CD4-positive, alpha-beta T cell (primary cell): ENCODE measurements around the gene FERD3L. TPM values are rescaled to one million over a fixed set of nuclear protein-coding genes. Genes with fewer than 3 reads are reported as not detected.
"Not testable (repeated sequence)": the region's sequence is repeated elsewhere in the genome, so short reads cannot be mapped to it uniquely, and the experiment has no call there.

Source experiments
- ATAC-seq: fragments of 200-7000 bp; cut with Tn5 transposase; one replicate; pipeline ENCODE4 v1.10.0; 2022; ENCODE audit warnings: mild to moderate bottlenecking; ENCODE audit not compliant: poor library complexity
- CTCF ChIA-PET: fragments of 350-600 bp; sonication (Branson Sonifier 250); formaldehyde crosslinking; loops from one replicate; lab custom pipeline; 2021; ENCODE audit warnings: antibody characterized with exemption, inconsistent platforms; lab: Charles Lee
- POLR2A ChIA-PET: fragments of 350-600 bp; sonication (Branson Sonifier 250); formaldehyde crosslinking; loops from one replicate; lab custom pipeline; 2021; ENCODE audit warnings: antibody characterized with exemption, inconsistent platforms; lab: Charles Lee
- DNase-seq, 14 experiments: peaks; one replicate each; pipeline ENCODE4 v3.0.0-alpha.2; 2013 to 2020; ENCODE audit warnings: mixed read lengths in 2 of 14
- H3K27ac ChIP-seq, 2 donors: one replicate each; pipeline versions ENCODE4 v1.5.1 to v1.7.0; 2013; ENCODE audit warnings: low read length in 2 of 2, low read depth in 1 of 2, mild to moderate bottlenecking in 1 of 2
- H3K27me3 ChIP-seq, 2 experiments: 1 replicate in 1 of 2; 2 replicates in 1 of 2; pipeline versions ENCODE4 v1.6.1 to v1.7.0; 2013; ENCODE audit warnings: low read length in 2 of 2, control low read depth in 1 of 2, mild to moderate bottlenecking in 1 of 2, moderate library complexity in 1 of 2; ENCODE audit not compliant: insufficient read depth in 2 of 2, control insufficient read depth in 1 of 2
- H3K36me3 ChIP-seq: one replicate; pipeline ENCODE4 v1.6.1; 2013; ENCODE audit warnings: low read length, control low read depth; ENCODE audit not compliant: insufficient read depth
- H3K4me1 ChIP-seq: one replicate; pipeline ENCODE4 v1.6.1; 2013; ENCODE audit warnings: low read length, control low read depth; ENCODE audit not compliant: insufficient read depth
- H3K4me3 ChIP-seq: one replicate; pipeline ENCODE4 v1.5.1; 2013; ENCODE audit warnings: mild to moderate bottlenecking, low read length, moderate library complexity
- H3K9me3 ChIP-seq, 2 experiments: 1 replicate in 1 of 2; 2 replicates in 1 of 2; pipeline versions ENCODE4 v1.6.1 to v1.7.0; 2013; ENCODE audit warnings: low read length in 2 of 2, mild to moderate bottlenecking in 2 of 2, control low read depth in 1 of 2, moderate library complexity in 1 of 2; ENCODE audit not compliant: control insufficient read depth in 1 of 2, insufficient read depth in 1 of 2
- H3K27ac Mint-ChIP-seq: one replicate; pipeline ENCODE4 v1.8.0; 2020; ENCODE audit warnings: mixed read lengths
- H3K27me3 Mint-ChIP-seq: one replicate; pipeline ENCODE4 v1.8.0; 2021; ENCODE audit warnings: mixed read lengths
- H3K36me3 Mint-ChIP-seq: one replicate; pipeline ENCODE4 v1.8.0; 2021; ENCODE audit warnings: low read depth, mixed read lengths
- H3K4me1 Mint-ChIP-seq: one replicate; pipeline ENCODE4 v1.8.0; 2021; ENCODE audit warnings: low read depth, mixed read lengths
- H3K4me3 Mint-ChIP-seq: one replicate; pipeline ENCODE4 v1.8.0; 2020; ENCODE audit warnings: mild to moderate bottlenecking, mixed read lengths
- H3K9me3 Mint-ChIP-seq: one replicate; pipeline ENCODE4 v1.8.0; 2020; ENCODE audit warnings: mixed read lengths
- CTCF ChIP-seq: fragments of 200-600 bp; IDR thresholded peaks from one replicate; pipeline ENCODE4 v1.8.0; 2022; ENCODE audit warnings: antibody characterized with exemption, mild to moderate bottlenecking
- intact Hi-C, 2 experiments: fragments of 100-400 bp; cut with DNase I in 1 of 2; cut with micrococcal nuclease in 1 of 2; formaldehyde crosslinking; loops; one replicate each; pipeline versions ENCODE4 v1.15.1 to v1.9.0; 2023 to 2025; cut with DNase I, micrococcal nuclease
- polyA plus RNA-seq, 2 donors: library from polyadenylated mRNA; unstranded; fragments of 120-200 nt; gene quantifications; one replicate each; pipeline ENCODE4 v1.2.1, GENCODE V29; 2013
- total RNA-seq, 174 experiments: library from RNA in 2 of 174; stranded (reverse) in 2 of 174; gene quantifications; one replicate each; pipeline ENCODE4 v1.2.3 and lab custom pipeline; 2021 to 2026

FERD3L gene
- total RNA-seq = not detected
- not detected for polyA plus RNA-seq (2013, experiment 1 of 2)
- not detected for polyA plus RNA-seq (2013, experiment 2 of 2)
- total RNA-seq (lab: John Stamatoyannopoulos, UW) = 0 reads per million in 172 experiments

- Mint-ChIP-seq H3K36me3 (no peaks in the 10 kb centered on the region), H3K27ac (no peak within 1 kb of the TSS), H3K4me3 (no peak within 1 kb of the TSS), H3K4me1 (no peaks in the 10 kb centered on the region), H3K27me3 (peaks cover 48% of the 10 kb centered on the region), H3K9me3 (no peaks in the 10 kb centered on the region)
- H3K27me3 ChIP-seq = peaks cover 27 to 39% of the 10 kb centered on the region in 2 experiments
- peak in 1 of 14 experiments; percentile 3 for DNase-seq
- ChIA-PET CTCF (no interaction called here), POLR2A (no interaction called here)
- H3K36me3 ChIP-seq = no peaks in the 10 kb centered on the region
- ATAC-seq = no peak
- intact Hi-C loops = no loop called here
- peaks cover 0 to 25% of the 10 kb centered on the region in 2 experiments for H3K9me3 ChIP-seq
- no peak within 1 kb of the TSS for H3K4me3 ChIP-seq
- H3K4me1 ChIP-seq = no peaks in the 10 kb centered on the region
- no peak for TF ChIP-seq CTCF
- H3K27ac ChIP-seq = no peak within 1 kb of the TSS
Measured at GRCh38 chr7:19144661-19145433, at the start of gene FERD3L. Gene FERD3L, minus strand, starts transcription at chr7:19145421. Its CDS starts 59 bp downstream, at chr7:19145362.

GRCh38 chr7:19194417-19194816 lies 49.2 kb upstream of the FERD3L start:
- DNase-seq, POLR2A ChIA-PET, H3K4me1 Mint-ChIP-seq, H3K9me3 ChIP-seq, CTCF ChIA-PET, intact Hi-C loops, H3K4me3 ChIP-seq, H3K9me3 Mint-ChIP-seq, H3K36me3 ChIP-seq, H3K27me3 Mint-ChIP-seq, H3K4me3 Mint-ChIP-seq, H3K36me3 Mint-ChIP-seq, ATAC-seq, H3K27ac ChIP-seq, H3K27ac Mint-ChIP-seq, H3K27me3 ChIP-seq, H3K4me1 ChIP-seq: not testable (repeated sequence)

DNA sequence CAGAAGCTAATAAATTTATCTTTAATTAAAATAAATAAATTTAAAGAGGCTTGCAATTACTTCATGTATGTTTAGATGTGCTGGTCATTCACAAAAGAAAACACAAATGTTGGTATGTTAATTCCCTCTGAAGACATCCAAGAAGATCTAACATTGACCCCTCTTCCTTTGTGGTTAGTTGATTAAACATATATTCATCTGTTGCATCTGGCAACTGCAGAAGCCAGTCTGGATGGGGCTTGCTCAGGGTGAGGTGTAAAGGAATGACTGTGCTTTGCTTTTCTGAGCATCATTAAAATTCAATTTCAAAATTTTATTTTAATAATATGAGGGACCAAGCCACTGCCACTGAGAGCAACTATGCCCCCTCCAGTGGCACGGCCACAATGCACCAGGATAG lies 36.4 kb upstream of the FERD3L start:
- no peaks in the 10 kb centered on the region for H3K27me3 Mint-ChIP-seq
- ChIA-PET POLR2A (no interaction called here), CTCF (no interaction called here)
- no peaks in the 10 kb centered on the region for H3K4me1 ChIP-seq
- H3K4me3 ChIP-seq = no peak overlapping the region
- ATAC-seq (no peak), DNase-seq (no peak)
- no peaks in the 10 kb centered on the region for H3K36me3 Mint-ChIP-seq
- no peaks in the 10 kb centered on the region for H3K36me3 ChIP-seq
- H3K27me3 ChIP-seq = no peaks in the 10 kb centered on the region
- TF ChIP-seq CTCF = no peak
- peaks cover 18% of the 10 kb centered on the region for H3K9me3 Mint-ChIP-seq
- H3K27ac ChIP-seq = no peak overlapping the region
- H3K9me3 ChIP-seq = peaks cover 8 to 12% of the 10 kb centered on the region in 2 experiments
- intact Hi-C loops = no loop called here
- H3K27ac Mint-ChIP-seq = no peak overlapping the region
- H3K4me1 Mint-ChIP-seq = no peaks in the 10 kb centered on the region
- H3K4me3 Mint-ChIP-seq = no peak overlapping the region
